HFFc6 (cell line): ENCODE results near the gene SLC39A11. TPM values are rescaled to one million over a fixed set of nuclear protein-coding genes. Genes with fewer than 3 reads are reported as not detected.

Experiments
- DNase-seq: peaks from one replicate; pipeline ENCODE4 v3.0.0-alpha.2; 2018
- H3K27ac Mint-ChIP-seq: 2 replicates; pipeline ENCODE4 v1.8.0; 2020; ENCODE audit warnings: mild to moderate bottlenecking, mixed read lengths
- H3K27me3 Mint-ChIP-seq: 2 replicates; pipeline ENCODE4 v1.8.0; 2021; ENCODE audit warnings: mild to moderate bottlenecking, moderate library complexity, mixed read lengths; ENCODE audit not compliant: insufficient read depth
- H3K36me3 Mint-ChIP-seq: 2 replicates; pipeline ENCODE4 v1.8.0; 2021; ENCODE audit warnings: low read depth, mixed read lengths
- H3K4me1 Mint-ChIP-seq: 2 replicates; pipeline ENCODE4 v1.8.0; 2020; ENCODE audit warnings: low read depth, mixed read lengths
- H3K4me3 Mint-ChIP-seq: 2 replicates; pipeline ENCODE4 v1.8.0; 2020; ENCODE audit warnings: mild to moderate bottlenecking, moderate library complexity, mixed read lengths
- H3K9me3 Mint-ChIP-seq: 2 replicates; pipeline ENCODE4 v1.8.0; 2020; ENCODE audit warnings: mild to moderate bottlenecking, mixed read lengths
- CTCF ChIP-seq: fragments of 200-600 bp; sonication (generic); IDR thresholded peaks from 2 replicates; pipeline ENCODE4 v1.5.0; 2021; ENCODE audit warnings: antibody characterized with exemption, mild to moderate bottlenecking
- total RNA-seq, 6 experiments: library from RNA; stranded (reverse); fragmentation: NEBNext Ultra II Directional; extraction: Animal tissue kit (Norgen Biotek cat#: 25700); gene quantifications; 2 replicates in 1 of 6; 3 replicates in 5 of 6; pipeline ENCODE4 v1.2.3, GENCODE V29; 2021

SLC39A11 gene
- total RNA-seq, 6 experiments from 2014 or later: 29.7 to 40.6 (median 34.9) TPM

- no peak for TF ChIP-seq CTCF
- no peaks in the 10 kb centered on the region for H3K27me3 Mint-ChIP-seq
- no peaks in the 10 kb centered on the region for H3K4me1 Mint-ChIP-seq
- H3K9me3 Mint-ChIP-seq: no peaks in the 10 kb centered on the region; the same call in 1 of the 2 replicates
- DNase-seq: no peak
- H3K4me3 Mint-ChIP-seq: no peak overlapping the region
- no peak overlapping the region for H3K27ac Mint-ChIP-seq
- peaks cover 59% of the 10 kb centered on the region for H3K36me3 Mint-ChIP-seq
Measured at GRCh38 chr17:73083432-73083831, 9.1 kb downstream of the SLC39A11 start.

GRCh38 chr17:73074566-73074965, 17.9 kb downstream of the SLC39A11 start:
- Mint-ChIP-seq H3K27ac (no peak overlapping the region), H3K4me1 (peaks cover 15% of the 10 kb centered on the region), H3K36me3 (peaks cover 18% of the 10 kb centered on the region), H3K9me3 (no peaks in the 10 kb centered on the region), H3K27me3 (no peaks in the 10 kb centered on the region), H3K4me3 (no peak overlapping the region)
- TF ChIP-seq CTCF: no peak
- no peak for DNase-seq

GRCh38 chr17:73072219-73072962, 20.1 kb downstream of the SLC39A11 start:
- peaks cover 17% of the 10 kb centered on the region for H3K36me3 Mint-ChIP-seq
- no peak for DNase-seq
- no peak for TF ChIP-seq CTCF
- no peak overlapping the region for H3K27ac Mint-ChIP-seq
- no peaks in the 10 kb centered on the region; the same call in 1 of the 2 replicates for H3K27me3 Mint-ChIP-seq
- H3K9me3 Mint-ChIP-seq: no peaks in the 10 kb centered on the region
- H3K4me1 Mint-ChIP-seq: peaks cover 37% of the 10 kb centered on the region
- H3K4me3 Mint-ChIP-seq: no peak overlapping the region

- H3K36me3 Mint-ChIP-seq: peaks cover 26% of the 10 kb centered on the region
- no peak for DNase-seq
- H3K9me3 Mint-ChIP-seq: no peaks in the 10 kb centered on the region
- peaks cover 47% of the 10 kb centered on the region for H3K4me1 Mint-ChIP-seq
- TF ChIP-seq CTCF: no peak
- no peak overlapping the region for H3K4me3 Mint-ChIP-seq
- no peak overlapping the region for H3K27ac Mint-ChIP-seq
- H3K27me3 Mint-ChIP-seq: no peaks in the 10 kb centered on the region; the same call in 1 of the 2 replicates
Measured at GRCh38 chr17:73071066-73071999, 21.2 kb downstream of the SLC39A11 start.

- Mint-ChIP-seq H3K9me3 (no peaks in the 10 kb centered on the region), H3K4me3 (no peak overlapping the region), H3K36me3 (peaks cover 35% of the 10 kb centered on the region), H3K4me1 (peaks cover 51% of the 10 kb centered on the region), H3K27me3 (no peaks in the 10 kb centered on the region; the same call in 1 of the 2 replicates), H3K27ac (no peak overlapping the region)
- TF ChIP-seq CTCF: no peak
- DNase-seq: no peak
Measured at GRCh38 chr17:73069841-73070240, 22.6 kb downstream of the SLC39A11 start.
